ENCODE data around the gene HOTAIR.

The HOTAIR gene

DNA sequence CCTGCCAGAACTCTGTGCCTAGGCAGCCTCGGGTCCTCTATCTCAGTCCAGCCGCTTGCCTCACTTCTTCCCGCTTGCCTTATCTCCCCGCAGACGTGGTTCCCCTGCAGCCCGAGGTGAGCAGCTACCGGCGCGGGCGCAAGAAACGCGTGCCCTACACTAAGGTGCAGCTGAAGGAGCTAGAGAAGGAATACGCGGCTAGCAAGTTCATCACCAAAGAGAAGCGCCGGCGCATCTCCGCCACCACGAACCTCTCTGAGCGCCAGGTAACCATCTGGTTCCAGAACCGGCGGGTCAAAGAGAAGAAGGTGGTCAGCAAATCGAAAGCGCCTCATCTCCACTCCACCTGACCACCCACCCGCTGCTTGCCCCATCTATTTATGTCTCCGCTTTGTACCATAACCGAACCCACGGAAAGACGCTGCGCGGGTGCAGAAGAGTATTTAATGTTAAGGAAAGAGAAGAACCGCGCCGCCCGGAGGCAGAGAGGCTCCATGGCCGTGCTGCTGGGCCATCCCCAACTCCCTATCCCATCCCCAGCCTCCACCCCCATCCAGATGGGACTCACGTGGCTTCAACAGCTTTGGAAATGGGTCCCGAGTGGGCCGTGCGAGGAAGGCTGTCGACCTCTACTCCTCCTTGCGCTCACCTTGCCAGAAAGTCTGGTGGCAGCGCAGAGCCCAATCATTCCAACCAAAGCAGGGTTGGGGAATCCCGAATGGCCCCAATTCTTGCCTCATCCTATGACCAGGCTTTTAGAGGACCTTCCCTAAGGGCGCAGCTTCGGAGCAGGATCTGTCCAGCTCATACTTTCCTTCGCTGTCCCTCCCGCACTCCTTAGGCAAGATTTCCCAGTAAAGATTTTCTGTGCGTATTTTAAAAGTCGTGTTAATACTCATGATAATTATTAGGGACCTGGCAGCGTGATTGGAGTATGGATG lies 29.6 kb downstream of the HOTAIR start:
- H3K9me3 ChIP-seq (ENCODE audit: control extremely low read depth in 1 of 5, control insufficient read depth in 4 of 5, insufficient read depth in 2 of 5, low read depth in 1 of 5, low read length in 4 of 5) = peaks cover 0 to 5% (median 1%) of the 10 kb centered on the region in 5 experiments
- CTCF ChIA-PET = interaction anchor here (1.0 to 2.0 kb wide), 4 partner anchors 10 to 154 kb away, joined by 3 to 11 read pairs (median 4); partner anchors contain the start of gene HOXC12
- peaks cover 32 to 99% (median 77%) of the 10 kb centered on the region in 5 experiments for H3K27me3 ChIP-seq (replicated peaks in 2 of 5; ENCODE audit: control insufficient read depth in 4 of 5, insufficient read depth in 5 of 5, low read length in 4 of 5)

GRCh38 chr12:53944209-53944608 lies 30.5 kb downstream of the HOTAIR start:
- no peak for DNase-seq
- WGBS (ENCODE audit: insufficient coverage) = 40% methylated on average over 1 of the region's 4 CpGs

More for the DNA sequence above, 29.6 kb downstream of the HOTAIR start:
- H3K27ac ChIP-seq (ENCODE audit: insufficient read depth in 1 of 2, low read depth in 1 of 2, low read length in 2 of 2, poor library complexity in 1 of 2, severe bottlenecking in 2 of 2) = no peak overlapping the region
- H3K4me1 ChIP-seq (ENCODE audit: control extremely low read depth in 1 of 4, control insufficient read depth in 4 of 4, insufficient read depth in 4 of 4, low read length in 3 of 4) = no peaks in the 10 kb centered on the region
- WGBS (ENCODE audit: insufficient coverage) = 6% methylated on average over 31 of the region's 51 CpGs
- no peaks in the 10 kb centered on the region for H3K36me3 ChIP-seq (ENCODE audit: control insufficient read depth in 4 of 4, insufficient read depth in 4 of 4, low read length in 3 of 4)
- POLR2A ChIA-PET = interaction anchor here (0.6 kb wide), 1 partner anchor 73 kb away, joined by 9 read pairs; no protein-coding TSS in a partner anchor
- DNase-seq = no peak
- no peak overlapping the region for H3K4me3 ChIP-seq (ENCODE audit: control insufficient read depth in 1 of 7, extremely low read depth in 1 of 7, insufficient read depth in 4 of 7, low read depth in 2 of 7, low read length in 6 of 7)

GRCh38 chr12:53942467-53942997 lies 32.2 kb downstream of the HOTAIR start:
- no peaks in the 10 kb centered on the region for H3K4me1 ChIP-seq (ENCODE audit: control extremely low read depth in 1 of 4, control insufficient read depth in 4 of 4, insufficient read depth in 4 of 4, low read length in 3 of 4)
- CTCF ChIA-PET = interaction anchor here (0.9 to 1.9 kb wide), 2 partner anchors 8 to 10 kb away, joined by 3 to 7 read pairs; no protein-coding TSS in a partner anchor
- no peak for DNase-seq
- H3K4me3 ChIP-seq (ENCODE audit: control insufficient read depth in 1 of 7, extremely low read depth in 1 of 7, insufficient read depth in 4 of 7, low read depth in 2 of 7, low read length in 6 of 7) = no peak overlapping the region
- WGBS (ENCODE audit: insufficient coverage) = 0% methylated on average over 1 of the region's 2 CpGs
- H3K9me3 ChIP-seq (ENCODE audit: control extremely low read depth in 1 of 5, control insufficient read depth in 4 of 5, insufficient read depth in 2 of 5, low read depth in 1 of 5, low read length in 4 of 5) = peaks cover 0 to 9% (median 1%) of the 10 kb centered on the region in 5 experiments
- no peaks in the 10 kb centered on the region for H3K36me3 ChIP-seq (ENCODE audit: control insufficient read depth in 4 of 4, insufficient read depth in 4 of 4, low read length in 3 of 4)
- POLR2A ChIA-PET = no interaction called here
- no peak overlapping the region for H3K27ac ChIP-seq (ENCODE audit: insufficient read depth in 1 of 2, low read depth in 1 of 2, low read length in 2 of 2, poor library complexity in 1 of 2, severe bottlenecking in 2 of 2)
- peaks cover 30 to 99% (median 77%) of the 10 kb centered on the region in 5 experiments for H3K27me3 ChIP-seq (replicated peaks in 2 of 5; ENCODE audit: control insufficient read depth in 4 of 5, insufficient read depth in 5 of 5, low read length in 4 of 5)

More at GRCh38 chr12:53944209-53944608, 30.5 kb downstream of the HOTAIR start:
- no peaks in the 10 kb centered on the region for H3K36me3 ChIP-seq (ENCODE audit: control insufficient read depth in 4 of 4, insufficient read depth in 4 of 4, low read length in 3 of 4)
- no peak overlapping the region for H3K4me3 ChIP-seq (ENCODE audit: control insufficient read depth in 1 of 7, extremely low read depth in 1 of 7, insufficient read depth in 4 of 7, low read depth in 2 of 7, low read length in 6 of 7)
- H3K27ac ChIP-seq (ENCODE audit: insufficient read depth in 1 of 2, low read depth in 1 of 2, low read length in 2 of 2, poor library complexity in 1 of 2, severe bottlenecking in 2 of 2) = no peak overlapping the region
- H3K4me1 ChIP-seq (ENCODE audit: control extremely low read depth in 1 of 4, control insufficient read depth in 4 of 4, insufficient read depth in 4 of 4, low read length in 3 of 4) = no peaks in the 10 kb centered on the region
- peaks cover 32 to 99% (median 83%) of the 10 kb centered on the region in 5 experiments for H3K27me3 ChIP-seq (replicated peaks in 2 of 5; ENCODE audit: control insufficient read depth in 4 of 5, insufficient read depth in 5 of 5, low read length in 4 of 5)
- CTCF ChIA-PET = interaction anchor here (1.5 to 1.9 kb wide), 2 partner anchors 10 to 47 kb away, joined by 3 to 7 read pairs; no protein-coding TSS in a partner anchor
- H3K9me3 ChIP-seq (ENCODE audit: control extremely low read depth in 1 of 5, control insufficient read depth in 4 of 5, insufficient read depth in 2 of 5, low read depth in 1 of 5, low read length in 4 of 5) = peaks cover 0 to 7% (median 1%) of the 10 kb centered on the region in 5 experiments
- POLR2A ChIA-PET = no interaction called here

GRCh38 chr12:53941750-53942149 lies 33.0 kb downstream of the HOTAIR start:
- Histone ChIP-seq H3K27ac (ENCODE audit: insufficient read depth in 1 of 2, low read depth in 1 of 2, low read length in 2 of 2, poor library complexity in 1 of 2, severe bottlenecking in 2 of 2) (no peak overlapping the region), H3K36me3 (ENCODE audit: control insufficient read depth in 4 of 4, insufficient read depth in 4 of 4, low read length in 3 of 4) (no peaks in the 10 kb centered on the region), H3K9me3 (ENCODE audit: control extremely low read depth in 1 of 5, control insufficient read depth in 4 of 5, insufficient read depth in 2 of 5, low read depth in 1 of 5, low read length in 4 of 5) (peaks cover 0 to 9% (median 1%) of the 10 kb centered on the region in 5 experiments), H3K27me3 (replicated peaks in 2 of 5; ENCODE audit: control insufficient read depth in 4 of 5, insufficient read depth in 5 of 5, low read length in 4 of 5) (peaks cover 34 to 99% (median 81%) of the 10 kb centered on the region in 5 experiments), H3K4me1 (ENCODE audit: control extremely low read depth in 1 of 4, control insufficient read depth in 4 of 4, insufficient read depth in 4 of 4, low read length in 3 of 4) (no peaks in the 10 kb centered on the region), H3K4me3 (ENCODE audit: control insufficient read depth in 1 of 7, extremely low read depth in 1 of 7, insufficient read depth in 4 of 7, low read depth in 2 of 7, low read length in 6 of 7) (no peak overlapping the region)
- no CpG with 5 or more reads among the region's 5 CpGs for WGBS (ENCODE audit: insufficient coverage)
- CTCF ChIA-PET = interaction anchor here (1.3 kb wide), 1 partner anchor 265 kb away, joined by 3 read pairs; no protein-coding TSS in a partner anchor
- DNase-seq = no peak
- POLR2A ChIA-PET = no interaction called here

DNA sequence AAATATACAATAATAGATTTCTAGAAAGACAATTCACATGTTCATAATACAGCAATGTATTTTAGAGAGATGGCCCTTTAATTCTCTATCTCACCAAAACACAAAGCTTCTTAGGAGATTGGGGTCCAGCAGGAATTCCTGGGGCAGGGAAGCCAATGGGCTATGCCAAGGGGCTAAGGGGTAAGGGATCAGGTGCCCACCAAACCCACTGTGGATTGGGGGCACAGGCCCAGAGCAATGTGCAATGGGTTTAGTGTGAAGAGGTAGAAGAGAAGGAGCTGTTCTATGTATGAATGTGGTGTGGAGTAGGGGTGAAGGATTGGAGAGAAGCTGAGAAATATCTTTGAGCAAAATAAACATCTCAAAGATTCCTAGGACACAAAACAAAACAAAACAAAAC lies 33.6 kb downstream of the HOTAIR start:
- Histone ChIP-seq H3K27ac (ENCODE audit: insufficient read depth in 1 of 2, low read depth in 1 of 2, low read length in 2 of 2, poor library complexity in 1 of 2, severe bottlenecking in 2 of 2) (no peak overlapping the region), H3K9me3 (ENCODE audit: control extremely low read depth in 1 of 5, control insufficient read depth in 4 of 5, insufficient read depth in 2 of 5, low read depth in 1 of 5, low read length in 4 of 5) (peaks cover 0 to 9% (median 1%) of the 10 kb centered on the region in 5 experiments), H3K27me3 (replicated peaks in 2 of 5; ENCODE audit: control insufficient read depth in 4 of 5, insufficient read depth in 5 of 5, low read length in 4 of 5) (peaks cover 38 to 99% (median 77%) of the 10 kb centered on the region in 5 experiments), H3K4me3 (ENCODE audit: control insufficient read depth in 1 of 7, extremely low read depth in 1 of 7, insufficient read depth in 4 of 7, low read depth in 2 of 7, low read length in 6 of 7) (no peak overlapping the region), H3K36me3 (ENCODE audit: control insufficient read depth in 4 of 4, insufficient read depth in 4 of 4, low read length in 3 of 4) (no peaks in the 10 kb centered on the region), H3K4me1 (ENCODE audit: control extremely low read depth in 1 of 4, control insufficient read depth in 4 of 4, insufficient read depth in 4 of 4, low read length in 3 of 4) (no peaks in the 10 kb centered on the region)
- DNase-seq = no peak
- POLR2A ChIA-PET = no interaction called here
- CTCF ChIA-PET = interaction anchor here (1.2 to 1.3 kb wide), 3 partner anchors 10 to 266 kb away, joined by 3 to 5 read pairs (median 4); no protein-coding TSS in a partner anchor

DNA sequence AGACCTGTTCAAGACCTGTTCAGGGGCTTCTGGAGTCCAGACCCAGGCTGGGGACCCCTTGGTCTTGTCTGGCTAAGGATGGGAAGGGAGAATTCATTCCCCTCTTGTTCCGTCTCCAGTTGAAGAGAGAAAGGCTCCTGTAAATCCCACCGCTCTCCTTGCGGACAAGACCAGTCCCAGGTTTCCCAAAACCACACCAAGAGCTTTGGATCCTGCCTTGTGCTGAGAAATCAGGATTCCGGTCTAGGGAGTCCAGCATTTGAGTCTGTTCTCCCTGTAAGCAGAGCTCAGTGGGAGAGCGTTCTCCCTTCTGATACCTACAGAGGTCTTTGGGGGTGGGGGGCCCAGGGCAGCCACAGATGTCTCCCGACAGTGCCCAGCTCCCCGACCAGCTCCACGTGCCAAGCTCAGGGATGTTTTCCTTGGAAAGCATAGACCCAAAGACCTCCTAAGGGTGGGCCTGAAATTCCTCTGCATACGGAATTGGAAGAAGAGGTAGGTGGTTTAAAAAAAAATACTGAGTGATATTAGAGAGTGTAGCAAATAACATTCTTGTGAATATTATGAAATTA lies 34.2 kb downstream of the HOTAIR start:
- WGBS (ENCODE audit: insufficient coverage) = 9% methylated on average over 5 of the region's 9 CpGs
- Histone ChIP-seq H3K4me1 (ENCODE audit: control extremely low read depth in 1 of 4, control insufficient read depth in 4 of 4, insufficient read depth in 4 of 4, low read length in 3 of 4) (peaks cover 0 to 1% (median 0%) of the 10 kb centered on the region in 4 experiments), H3K27ac (ENCODE audit: insufficient read depth in 1 of 2, low read depth in 1 of 2, low read length in 2 of 2, poor library complexity in 1 of 2, severe bottlenecking in 2 of 2) (no peak overlapping the region), H3K36me3 (ENCODE audit: control insufficient read depth in 4 of 4, insufficient read depth in 4 of 4, low read length in 3 of 4) (no peaks in the 10 kb centered on the region), H3K4me3 (ENCODE audit: control insufficient read depth in 1 of 7, extremely low read depth in 1 of 7, insufficient read depth in 4 of 7, low read depth in 2 of 7, low read length in 6 of 7) (no peak overlapping the region), H3K9me3 (ENCODE audit: control extremely low read depth in 1 of 5, control insufficient read depth in 4 of 5, insufficient read depth in 2 of 5, low read depth in 1 of 5, low read length in 4 of 5) (peaks cover 0 to 6% (median 1%) of the 10 kb centered on the region in 5 experiments), H3K27me3 (replicated peaks in 2 of 5; ENCODE audit: control insufficient read depth in 4 of 5, insufficient read depth in 5 of 5, low read length in 4 of 5) (peaks cover 35 to 99% (median 77%) of the 10 kb centered on the region in 5 experiments)
- POLR2A ChIA-PET = no interaction called here
- CTCF ChIA-PET = interaction anchor here (1.2 to 1.3 kb wide), 3 partner anchors 11 to 267 kb away, joined by 3 to 5 read pairs (median 4); no protein-coding TSS in a partner anchor
- DNase-seq = no peak
